ENCODE data around the gene RER1.

Gene RER1

DNA sequence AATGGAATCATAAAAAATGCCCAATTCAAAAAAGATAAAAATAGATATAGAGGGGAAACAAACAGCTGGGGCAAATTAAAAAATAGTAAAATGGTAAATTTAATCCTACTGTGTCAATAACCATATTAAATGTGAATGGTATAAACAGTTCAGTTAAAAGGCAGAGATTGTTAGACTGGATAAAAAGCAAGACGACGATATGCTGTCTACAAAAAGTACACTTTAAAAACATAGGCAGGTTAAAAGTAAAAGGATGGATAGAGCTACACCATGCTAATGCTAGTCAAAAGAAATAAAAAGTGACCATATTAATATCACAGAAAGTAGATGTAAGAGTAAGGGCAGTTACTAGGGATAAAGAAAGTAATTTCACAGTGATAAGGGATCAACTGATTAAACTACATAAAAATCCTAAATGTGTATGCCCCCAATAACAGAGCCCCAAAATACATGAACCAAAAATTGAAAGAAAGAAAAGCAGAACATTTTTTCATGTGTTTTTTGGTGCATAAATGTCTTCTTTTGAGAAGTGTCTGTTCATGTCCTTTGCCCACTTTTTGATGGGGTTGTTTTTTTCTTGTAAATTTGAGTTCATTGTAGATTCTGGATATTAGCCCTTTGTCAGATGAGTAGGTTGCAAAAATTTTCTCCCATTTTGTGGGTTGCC lies 27.7 kb upstream of the RER1 start:
- H3K27ac ChIP-seq (ENCODE audit: low read depth, low read length), result no peak overlapping the region
- no peak overlapping the region for H3K4me2 ChIP-seq (ENCODE audit: low read depth, low read length, poor library complexity, severe bottlenecking)
- H3K9me2 ChIP-seq (replicated peaks; ENCODE audit: insufficient read depth, low read length), result no peaks in the 10 kb centered on the region
- H3K9me3 ChIP-seq (ENCODE audit: insufficient read depth, low read length), result no peaks in the 10 kb centered on the region
- H3K4me3 ChIP-seq (ENCODE audit: insufficient read depth, low read length, poor library complexity, severe bottlenecking), result no peak overlapping the region
- no peaks in the 10 kb centered on the region for H3K79me2 ChIP-seq (ENCODE audit: insufficient read depth, low read length)
- no peak for TF ChIP-seq EZH2phosphoT487 (conservative IDR thresholded peaks at IDR 0.05; ENCODE audit: low read length)
- TF ChIP-seq, protein P1, sequence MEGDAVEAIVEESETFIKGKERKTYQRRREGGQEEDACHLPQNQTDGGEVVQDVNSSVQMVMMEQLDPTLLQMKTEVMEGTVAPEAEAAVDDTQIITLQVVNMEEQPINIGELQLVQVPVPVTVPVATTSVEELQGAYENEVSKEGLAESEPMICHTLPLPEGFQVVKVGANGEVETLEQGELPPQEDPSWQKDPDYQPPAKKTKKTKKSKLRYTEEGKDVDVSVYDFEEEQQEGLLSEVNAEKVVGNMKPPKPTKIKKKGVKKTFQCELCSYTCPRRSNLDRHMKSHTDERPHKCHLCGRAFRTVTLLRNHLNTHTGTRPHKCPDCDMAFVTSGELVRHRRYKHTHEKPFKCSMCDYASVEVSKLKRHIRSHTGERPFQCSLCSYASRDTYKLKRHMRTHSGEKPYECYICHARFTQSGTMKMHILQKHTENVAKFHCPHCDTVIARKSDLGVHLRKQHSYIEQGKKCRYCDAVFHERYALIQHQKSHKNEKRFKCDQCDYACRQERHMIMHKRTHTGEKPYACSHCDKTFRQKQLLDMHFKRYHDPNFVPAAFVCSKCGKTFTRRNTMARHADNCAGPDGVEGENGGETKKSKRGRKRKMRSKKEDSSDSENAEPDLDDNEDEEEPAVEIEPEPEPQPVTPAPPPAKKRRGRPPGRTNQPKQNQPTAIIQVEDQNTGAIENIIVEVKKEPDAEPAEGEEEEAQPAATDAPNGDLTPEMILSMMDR (IDR thresholded peaks at IDR 0.05; ENCODE audit: insufficient read depth, low read length, poor library complexity, severe bottlenecking), result no peak
- no peaks in the 10 kb centered on the region for H3F3A ChIP-seq (ENCODE audit: insufficient read depth)
- H4K20me1 ChIP-seq (ENCODE audit: low read depth, low read length), result no peaks in the 10 kb centered on the region
- H3K36me3 ChIP-seq (ENCODE audit: low read length), result no peaks in the 10 kb centered on the region
- no peaks in the 10 kb centered on the region for H3K27me3 ChIP-seq (ENCODE audit: low read length)
- H2AFZ ChIP-seq (ENCODE audit: low read depth, low read length, severe bottlenecking), result no peak overlapping the region
- no peak overlapping the region for H3K9ac ChIP-seq (ENCODE audit: low read length)

DNA sequence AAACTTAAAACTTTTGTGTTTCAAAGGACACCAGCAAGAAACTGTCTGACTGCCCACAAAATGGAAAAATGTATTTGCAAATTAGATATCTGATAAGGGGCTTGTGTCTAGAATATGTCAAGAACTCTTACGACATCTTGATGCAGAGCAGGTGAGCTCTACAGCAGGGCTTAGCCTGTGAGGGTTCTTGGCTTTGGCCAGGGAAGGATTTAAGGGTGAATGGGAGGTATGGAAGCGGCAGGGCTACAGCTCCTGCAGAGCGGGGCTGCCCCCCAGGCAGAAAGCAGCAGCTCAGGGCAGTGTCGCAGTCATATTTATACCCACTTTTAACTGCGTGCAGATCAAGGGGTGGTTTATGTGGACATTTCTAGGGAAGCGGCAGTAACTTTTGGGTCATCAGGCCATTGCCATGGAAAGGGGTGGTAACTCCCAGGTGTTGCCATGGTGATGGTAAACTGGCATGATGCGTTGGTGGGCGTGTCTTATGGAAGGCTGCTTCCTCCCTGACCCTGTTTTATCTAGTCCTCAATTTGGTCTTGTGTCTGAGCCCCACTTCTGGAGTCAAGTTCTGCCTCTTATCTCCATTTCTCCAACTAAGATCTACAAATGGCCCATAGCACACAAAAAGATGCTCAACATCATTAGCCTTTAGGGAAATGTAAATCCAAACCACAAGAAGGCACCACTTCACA lies 23.4 kb upstream of the RER1 start:
- no peak overlapping the region for H3K27ac ChIP-seq (ENCODE audit: low read depth, low read length)
- no peaks in the 10 kb centered on the region for H3K27me3 ChIP-seq (ENCODE audit: low read length)
- H2AFZ ChIP-seq (ENCODE audit: low read depth, low read length, severe bottlenecking), result no peak overlapping the region
- no peaks in the 10 kb centered on the region for H3K9me2 ChIP-seq (replicated peaks; ENCODE audit: insufficient read depth, low read length)
- H3K4me2 ChIP-seq (ENCODE audit: low read depth, low read length, poor library complexity, severe bottlenecking), result no peak overlapping the region
- H3K36me3 ChIP-seq (ENCODE audit: low read length), result no peaks in the 10 kb centered on the region
- no peak for TF ChIP-seq EZH2phosphoT487 (conservative IDR thresholded peaks at IDR 0.05; ENCODE audit: low read length)
- TF ChIP-seq, protein P1 (IDR thresholded peaks at IDR 0.05; ENCODE audit: insufficient read depth, low read length, poor library complexity, severe bottlenecking), result no peak
- no peak overlapping the region for H3K9ac ChIP-seq (ENCODE audit: low read length)
- no peaks in the 10 kb centered on the region for H3K79me2 ChIP-seq (ENCODE audit: insufficient read depth, low read length)
- no peaks in the 10 kb centered on the region for H3F3A ChIP-seq (ENCODE audit: insufficient read depth)
- no peaks in the 10 kb centered on the region for H4K20me1 ChIP-seq (ENCODE audit: low read depth, low read length)
- H3K4me3 ChIP-seq (ENCODE audit: insufficient read depth, low read length, poor library complexity, severe bottlenecking), result no peak overlapping the region
- no peaks in the 10 kb centered on the region for H3K9me3 ChIP-seq (ENCODE audit: insufficient read depth, low read length)

- Histone ChIP-seq H3F3A (ENCODE audit: insufficient read depth) (no peaks in the 10 kb centered on the region), H4K20me1 (ENCODE audit: low read depth, low read length) (no peaks in the 10 kb centered on the region), H3K4me2 (ENCODE audit: low read depth, low read length, poor library complexity, severe bottlenecking) (no peak overlapping the region), H3K9me2 (replicated peaks; ENCODE audit: insufficient read depth, low read length) (no peaks in the 10 kb centered on the region), H3K36me3 (ENCODE audit: low read length) (no peaks in the 10 kb centered on the region), H3K27me3 (ENCODE audit: low read length) (no peaks in the 10 kb centered on the region), H3K27ac (ENCODE audit: low read depth, low read length) (no peak overlapping the region), H3K9me3 (ENCODE audit: insufficient read depth, low read length) (no peaks in the 10 kb centered on the region), H2AFZ (ENCODE audit: low read depth, low read length, severe bottlenecking) (no peak overlapping the region), H3K9ac (ENCODE audit: low read length) (no peak overlapping the region), H3K79me2 (ENCODE audit: insufficient read depth, low read length) (no peaks in the 10 kb centered on the region), H3K4me3 (ENCODE audit: insufficient read depth, low read length, poor library complexity, severe bottlenecking) (no peak overlapping the region)
- TF ChIP-seq EZH2phosphoT487 (conservative IDR thresholded peaks at IDR 0.05; ENCODE audit: low read length), result no peak
- TF ChIP-seq, protein P1 (IDR thresholded peaks at IDR 0.05; ENCODE audit: insufficient read depth, low read length, poor library complexity, severe bottlenecking), result no peak
Observed at GRCh38 chr1:2372551-2373490, 18.8 kb upstream of the RER1 start.

Measured in SU-DHL-6 (cell line).